Measurements from ENCODE around the gene PLPPR5.

PLPPR5 gene

DNA sequence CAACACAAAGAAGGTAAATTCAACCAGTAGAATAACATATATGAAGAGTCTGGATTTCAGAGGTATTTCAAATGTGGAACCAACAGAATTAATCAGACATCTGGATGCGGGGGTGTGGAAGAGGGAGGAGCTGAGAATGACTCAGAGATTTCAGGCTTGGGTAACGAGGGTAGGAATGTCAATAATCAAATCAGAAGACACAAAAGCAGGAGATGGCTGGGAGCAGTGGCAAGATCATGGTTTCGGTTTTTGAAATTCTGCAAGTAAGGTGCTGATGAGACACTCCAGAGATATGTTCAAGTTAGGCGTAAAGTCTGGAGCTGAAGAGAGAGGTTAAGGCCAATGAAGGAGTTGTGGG is 64.0 kb downstream of the PLPPR5 start:
- H3K4me1 Mint-ChIP-seq: no peaks in the 10 kb centered on the region
- no peak for TF ChIP-seq CTCF (IDR thresholded peaks at IDR 0.05; ENCODE audit: unreplicated experiment in 3 of 3)

DNA sequence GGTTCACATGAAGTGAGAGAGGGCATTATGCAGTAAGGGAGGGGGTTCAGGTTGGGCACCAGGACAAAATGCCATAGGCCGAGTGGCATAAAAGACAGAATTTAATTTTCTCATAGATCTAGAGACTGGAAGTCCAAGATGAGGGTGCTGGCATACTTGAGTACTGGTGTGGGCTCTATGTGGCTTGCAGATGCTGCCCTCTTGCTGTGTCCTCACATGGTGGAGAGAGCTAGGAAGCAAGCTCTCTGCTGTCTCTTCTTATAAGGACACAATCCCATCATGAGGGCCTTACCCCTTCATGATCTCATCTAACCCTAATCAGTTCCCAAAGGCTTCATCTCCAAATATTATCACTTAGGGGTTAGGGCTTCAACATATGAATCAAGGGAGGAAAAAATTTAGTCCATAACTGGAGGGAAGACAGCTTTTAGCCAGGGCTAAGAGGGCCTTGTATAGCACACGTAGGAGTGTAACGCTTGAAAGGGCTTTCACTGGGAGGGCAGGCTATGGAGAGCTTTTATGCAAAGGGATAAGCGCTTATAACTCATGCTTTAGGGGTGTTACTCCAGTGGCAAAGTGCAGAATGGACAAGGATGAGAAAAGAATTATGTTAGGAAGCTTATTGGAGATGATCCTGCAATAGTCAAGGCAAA is 64.5 kb downstream of the PLPPR5 start:
- no peaks in the 10 kb centered on the region for H3K36me3 Mint-ChIP-seq (ENCODE audit: low read depth)
- no peak overlapping the region for H3K4me3 Mint-ChIP-seq
- no peak overlapping the region for H3K27ac Mint-ChIP-seq
- no peaks in the 10 kb centered on the region for H3K9me3 Mint-ChIP-seq
- no peaks in the 10 kb centered on the region for H3K27me3 Mint-ChIP-seq (ENCODE audit: low read depth)
- no peaks in the 10 kb centered on the region for H3K4me1 Mint-ChIP-seq
- no peak for TF ChIP-seq CTCF (IDR thresholded peaks at IDR 0.05; ENCODE audit: unreplicated experiment in 3 of 3)

More for the DNA sequence above, 64.0 kb downstream of the PLPPR5 start:
- no peak overlapping the region for H3K27ac Mint-ChIP-seq
- no peaks in the 10 kb centered on the region for H3K36me3 Mint-ChIP-seq (ENCODE audit: low read depth)
- H3K27me3 Mint-ChIP-seq (ENCODE audit: low read depth): no peaks in the 10 kb centered on the region
- H3K4me3 Mint-ChIP-seq: no peak overlapping the region
- H3K9me3 Mint-ChIP-seq: no peaks in the 10 kb centered on the region

DNA sequence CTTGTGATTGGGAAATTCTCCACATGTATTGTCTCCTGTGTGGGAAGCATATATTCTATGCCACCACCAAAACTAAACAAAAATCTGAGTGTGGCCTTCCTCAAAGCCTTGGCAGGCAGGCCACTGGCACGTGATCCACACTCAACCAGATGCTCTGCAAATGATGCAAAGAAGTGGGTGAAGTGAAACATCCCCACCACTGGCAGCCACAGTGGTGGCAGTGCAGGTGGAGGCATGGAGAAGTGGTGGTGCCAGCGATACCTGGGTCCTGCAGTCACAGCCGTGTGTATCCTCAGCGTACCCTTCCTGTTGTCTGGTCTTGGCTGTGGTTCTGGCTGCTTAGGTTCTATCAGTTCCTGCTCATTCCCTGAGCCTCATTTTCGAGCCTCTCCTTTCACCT is 65.2 kb downstream of the PLPPR5 start:
- H3K9me3 Mint-ChIP-seq: no peaks in the 10 kb centered on the region
- no peaks in the 10 kb centered on the region for H3K36me3 Mint-ChIP-seq (ENCODE audit: low read depth)
- H3K27ac Mint-ChIP-seq: no peak overlapping the region
- H3K4me1 Mint-ChIP-seq: no peaks in the 10 kb centered on the region
- no peaks in the 10 kb centered on the region for H3K27me3 Mint-ChIP-seq (ENCODE audit: low read depth)
- TF ChIP-seq CTCF (IDR thresholded peaks at IDR 0.05; ENCODE audit: unreplicated experiment in 3 of 3): no peak
- H3K4me3 Mint-ChIP-seq: no peak overlapping the region

GRCh38 chr1:98937347-98937746 is 67.3 kb downstream of the PLPPR5 start:
- TF ChIP-seq CTCF (IDR thresholded peaks at IDR 0.05; ENCODE audit: unreplicated experiment in 3 of 3): no peak
- no peak overlapping the region for H3K27ac Mint-ChIP-seq
- H3K4me1 Mint-ChIP-seq: no peaks in the 10 kb centered on the region
- H3K27me3 Mint-ChIP-seq (ENCODE audit: low read depth): no peaks in the 10 kb centered on the region
- no peaks in the 10 kb centered on the region for H3K36me3 Mint-ChIP-seq (ENCODE audit: low read depth)
- no peak overlapping the region for H3K4me3 Mint-ChIP-seq
- H3K9me3 Mint-ChIP-seq: no peaks in the 10 kb centered on the region

DNA sequence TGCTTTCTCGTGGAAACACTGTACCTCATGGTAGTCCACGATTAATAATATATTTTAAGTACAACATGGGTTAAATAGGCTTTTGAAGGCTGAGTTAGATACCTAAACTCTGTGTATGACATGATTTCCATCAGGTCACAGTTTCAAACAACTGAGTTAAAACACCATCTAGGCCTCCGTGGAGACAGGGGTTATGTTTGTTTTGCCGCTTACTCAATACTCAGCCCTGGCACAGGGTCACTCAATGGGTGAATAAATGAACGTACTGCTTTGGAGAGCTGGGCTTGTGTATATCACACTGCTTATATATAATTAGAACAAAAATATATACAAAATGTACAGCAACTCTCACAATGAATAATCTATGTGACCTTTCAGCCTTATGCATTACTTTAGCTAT is 72.5 kb downstream of the PLPPR5 start:
- no peaks in the 10 kb centered on the region for H3K4me1 Mint-ChIP-seq
- no peaks in the 10 kb centered on the region for H3K36me3 Mint-ChIP-seq (ENCODE audit: low read depth)
- no peak overlapping the region for H3K4me3 Mint-ChIP-seq
- TF ChIP-seq CTCF (IDR thresholded peaks at IDR 0.05; ENCODE audit: unreplicated experiment in 3 of 3): no peak
- H3K27ac Mint-ChIP-seq: no peak overlapping the region
- no peaks in the 10 kb centered on the region for H3K9me3 Mint-ChIP-seq
- no peaks in the 10 kb centered on the region for H3K27me3 Mint-ChIP-seq (ENCODE audit: low read depth)

DNA sequence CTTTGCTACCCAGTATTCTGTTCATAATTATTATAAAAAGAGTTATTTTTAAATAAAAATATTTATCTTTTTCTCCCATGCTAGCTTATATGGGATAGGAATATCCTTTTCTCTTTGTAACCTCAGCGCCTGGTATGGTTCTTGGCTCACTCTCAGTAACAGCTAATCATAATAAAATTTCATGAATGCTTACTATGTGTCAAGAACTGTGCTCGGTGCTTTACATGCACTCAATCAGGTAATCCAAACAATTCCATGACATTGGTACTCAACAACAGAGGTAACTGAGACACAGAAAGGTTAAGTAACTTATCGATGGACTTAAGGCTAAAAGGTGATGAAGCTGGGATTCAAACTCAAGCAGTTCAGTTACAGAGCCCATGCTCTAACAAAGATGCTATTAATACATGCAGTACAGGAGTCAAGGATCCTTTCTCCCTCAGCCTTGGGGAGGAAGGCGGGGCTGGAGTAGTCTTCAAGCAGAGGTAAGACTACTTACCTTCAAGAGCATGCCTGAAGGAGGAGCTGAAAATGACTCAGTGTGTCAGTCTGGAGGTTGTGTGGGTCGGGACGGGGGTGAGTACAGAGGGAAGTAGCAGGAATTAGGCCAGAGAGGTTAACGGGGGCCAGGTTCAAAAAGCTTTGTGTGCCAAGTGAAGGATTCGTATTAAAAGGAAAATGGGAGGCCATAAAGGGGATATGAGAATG is 73.4 kb downstream of the PLPPR5 start:
- Mint-ChIP-seq H3K4me1 (no peaks in the 10 kb centered on the region), H3K27ac (no peak overlapping the region), H3K27me3 (ENCODE audit: low read depth) (no peaks in the 10 kb centered on the region), H3K36me3 (ENCODE audit: low read depth) (no peaks in the 10 kb centered on the region), H3K4me3 (no peak overlapping the region), H3K9me3 (no peaks in the 10 kb centered on the region)
- no peak for TF ChIP-seq CTCF (IDR thresholded peaks at IDR 0.05; ENCODE audit: unreplicated experiment in 3 of 3)

All from nephron (organoid).